ENCODE measurements around the gene HIVEP2.
A peak's percentile ranks its signal among the peaks of the same experiment; 100 is the strongest.

The HIVEP2 gene

GRCh38 chr6:142773859-142774648 lies 170.9 kb downstream of the HIVEP2 start:
- no peak for DNase-seq (ENCODE audit: low spot score)

GRCh38 chr6:142773324-142773723 lies 171.7 kb downstream of the HIVEP2 start:
- DNase-seq (ENCODE audit: low spot score) = no peak

- no peak for DNase-seq (ENCODE audit: low spot score)
Measured at GRCh38 chr6:142771162-142771561, 173.8 kb downstream of the HIVEP2 start.

DNA sequence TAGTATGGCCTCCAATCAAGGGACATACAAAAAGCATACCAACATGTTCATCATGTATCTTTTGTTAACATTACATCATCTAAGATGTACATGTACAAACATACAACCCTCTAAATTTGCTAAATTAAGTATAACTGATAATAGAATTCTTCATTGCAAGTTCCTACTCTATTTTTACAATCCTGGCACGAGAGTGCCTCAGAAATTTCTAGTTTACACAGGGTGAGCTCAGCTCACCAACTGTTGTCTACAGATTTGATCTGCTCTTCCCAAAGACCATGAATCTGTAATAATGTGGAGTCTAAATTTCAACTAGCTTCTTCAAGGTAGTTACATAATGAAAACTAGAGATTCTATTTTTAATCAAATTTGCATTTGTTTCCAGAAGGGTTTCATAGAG lies 179.7 kb downstream of the HIVEP2 start:
- DNase-seq (ENCODE audit: low spot score) = no peak

- DNase-seq (ENCODE audit: low spot score) = peak; percentile 25
Measured at GRCh38 chr6:142764311-142764710, 180.7 kb downstream of the HIVEP2 start.

DNA sequence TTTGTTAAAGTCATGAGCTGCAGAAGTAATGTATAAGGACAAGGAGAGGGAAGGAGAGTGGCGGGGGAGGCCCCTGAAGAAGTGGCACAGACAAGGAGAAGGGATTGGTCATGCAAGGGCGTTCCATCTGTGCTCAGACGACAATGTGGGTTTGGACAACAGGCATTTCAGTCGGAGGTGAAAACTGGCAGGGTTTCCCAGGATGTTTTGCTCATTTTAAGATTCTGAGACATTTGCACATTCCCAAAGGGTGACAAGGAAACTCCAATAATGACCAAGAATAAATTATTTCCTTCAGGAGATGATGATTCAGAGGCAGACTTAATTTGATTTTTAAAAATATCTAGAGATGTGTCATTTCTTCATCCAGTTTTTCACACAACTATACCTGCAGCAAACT lies 181.8 kb downstream of the HIVEP2 start:
- peak; percentile 49 for DNase-seq (ENCODE audit: low spot score)

- no peak for DNase-seq (ENCODE audit: low spot score)
Measured at GRCh38 chr6:142761756-142762155, 183.2 kb downstream of the HIVEP2 start.

DNA sequence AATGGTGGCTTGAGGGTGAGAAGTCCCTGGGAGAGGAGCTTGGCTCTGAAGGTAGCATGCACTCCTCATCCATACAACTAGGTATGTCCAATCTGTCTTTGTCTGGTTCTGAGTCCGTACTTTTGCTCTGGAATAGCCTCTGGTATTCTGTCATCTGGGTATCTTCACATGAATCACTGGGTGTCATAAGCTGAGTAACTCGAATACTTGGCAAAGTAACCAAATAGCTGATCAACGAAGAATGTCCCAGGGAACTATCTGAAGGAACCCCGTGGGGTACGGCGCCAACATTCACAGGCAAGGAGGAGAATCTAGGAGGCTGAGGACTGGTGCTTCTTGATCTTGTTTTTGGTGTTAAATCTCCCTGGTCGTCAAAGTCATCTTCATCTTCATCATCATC lies 184.8 kb downstream of the HIVEP2 start:
- peak; percentile 71 for DNase-seq (ENCODE audit: low spot score)

- DNase-seq (ENCODE audit: low spot score) = no peak
Measured at GRCh38 chr6:142758629-142759025, 186.3 kb downstream of the HIVEP2 start.

DNA sequence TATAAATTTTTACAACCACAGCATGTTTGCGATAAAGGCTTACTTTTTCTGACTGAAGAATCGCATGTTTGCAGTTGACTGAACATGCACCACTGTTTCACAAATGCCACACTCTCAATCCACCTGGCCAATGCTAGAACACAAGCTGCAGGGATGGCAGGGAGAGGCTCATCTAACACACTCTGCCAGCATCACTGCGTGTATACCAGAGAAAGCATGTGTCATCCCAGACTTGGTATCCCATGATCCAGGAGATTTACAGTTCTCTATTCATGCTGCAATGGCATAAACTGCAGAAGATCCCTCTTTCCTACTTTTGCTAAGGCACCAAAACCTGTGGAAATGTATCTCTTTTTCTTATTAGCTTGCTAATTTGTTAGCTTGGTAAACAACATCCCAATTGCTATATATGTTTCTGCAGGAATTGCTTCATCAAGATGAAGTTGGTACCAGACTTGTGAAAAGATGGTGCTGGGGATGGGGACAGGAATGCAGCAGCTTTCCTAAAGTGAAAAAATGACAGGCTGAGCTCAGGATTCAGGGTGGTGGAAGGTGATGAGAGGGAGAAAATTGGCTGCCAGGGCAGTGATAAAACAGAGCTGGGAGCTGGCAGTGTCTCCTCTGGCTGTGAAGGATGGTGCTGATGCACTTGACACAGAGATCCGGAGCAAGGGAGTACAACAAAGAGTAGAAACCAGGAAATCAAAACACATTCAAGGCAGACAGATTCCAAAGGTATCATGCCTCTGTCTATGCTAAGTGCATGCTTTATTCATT lies 186.9 kb downstream of the HIVEP2 start:
- no peak for DNase-seq (ENCODE audit: low spot score)

GRCh38 chr6:142756215-142756630 lies 188.8 kb downstream of the HIVEP2 start:
- DNase-seq (ENCODE audit: low spot score) = peak; percentile 75

DNA sequence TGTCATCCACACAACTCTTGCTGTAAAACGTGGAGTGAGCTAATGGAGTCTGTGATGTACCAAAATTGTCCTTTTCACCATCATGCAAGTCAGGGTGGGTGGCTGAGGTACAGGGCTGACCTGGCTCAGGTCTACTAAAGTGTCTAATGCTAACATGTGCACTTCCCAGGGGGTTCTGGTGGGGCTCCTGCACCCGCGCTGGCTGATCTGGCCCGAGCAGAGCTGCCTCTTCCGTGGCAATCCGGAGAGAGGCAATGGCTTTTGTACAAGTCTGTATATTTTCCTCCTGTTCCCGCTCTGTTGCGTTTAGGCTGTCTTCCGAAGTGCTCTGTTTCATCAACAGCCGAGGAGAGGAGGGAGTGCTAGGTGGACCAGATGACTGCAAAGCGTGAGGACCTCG lies 191.8 kb downstream of the HIVEP2 start:
- DNase-seq (ENCODE audit: low spot score) = no peak

DNA sequence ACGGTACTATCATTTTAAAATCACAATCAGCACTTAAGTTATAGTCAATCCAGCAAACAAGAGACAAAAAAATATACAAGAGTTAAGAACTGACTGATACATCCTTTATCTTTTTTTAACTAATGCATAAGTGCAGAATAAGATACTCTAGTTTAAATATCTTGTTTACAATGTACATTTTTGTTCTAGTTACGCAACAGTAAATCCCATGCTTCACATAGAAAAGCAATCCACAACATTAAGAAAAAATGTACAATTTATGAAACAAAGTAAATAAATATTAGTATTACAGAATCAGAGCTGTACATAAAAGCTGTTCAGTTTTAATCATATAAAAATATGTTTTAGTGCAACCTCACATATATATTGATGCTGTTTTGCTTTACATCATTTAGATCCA lies 192.6 kb downstream of the HIVEP2 start:
- DNase-seq (ENCODE audit: low spot score) = no peak

GRCh38 chr6:142751452-142751851 lies 193.5 kb downstream of the HIVEP2 start:
- DNase-seq (ENCODE audit: low spot score) = no peak

DNA sequence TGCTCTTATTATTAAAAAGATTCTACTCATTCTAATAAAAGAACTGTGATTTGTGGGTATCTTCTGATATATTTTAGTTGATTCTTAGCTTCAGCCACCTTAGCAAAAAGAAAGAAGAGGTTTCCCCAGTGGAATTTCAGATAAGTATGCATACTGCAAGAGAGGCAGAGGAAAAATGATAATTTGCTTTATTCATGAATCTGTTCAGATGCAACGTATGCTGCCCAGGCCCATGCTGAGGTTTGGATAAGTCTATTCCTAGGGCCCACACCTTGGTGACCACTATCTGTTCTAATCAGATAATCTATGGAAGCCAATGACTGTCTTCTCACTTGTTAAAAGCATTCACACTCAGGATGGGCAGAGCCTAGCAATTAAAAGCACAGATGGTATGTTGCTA lies 194.0 kb downstream of the HIVEP2 start:
- DNase-seq (ENCODE audit: low spot score) = no peak

DNA sequence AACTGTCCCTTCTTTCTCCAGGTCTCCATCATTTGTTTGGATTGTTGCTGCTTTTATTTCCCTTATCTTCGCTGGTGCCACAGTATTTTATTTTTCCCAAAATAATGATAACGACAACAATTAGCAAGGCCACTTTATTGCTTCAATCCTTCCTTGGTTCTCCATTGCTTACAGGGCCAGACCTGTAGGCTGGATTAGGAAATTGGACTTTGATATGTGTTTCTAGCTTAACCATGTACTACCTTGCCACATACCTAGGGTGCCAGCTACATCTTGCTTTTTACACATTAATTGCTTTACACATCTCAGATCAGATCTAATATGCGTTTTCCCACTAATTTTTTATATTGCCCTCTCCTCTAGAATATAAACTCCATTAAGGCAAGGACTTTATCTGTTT lies 195.4 kb downstream of the HIVEP2 start:
- DNase-seq (ENCODE audit: low spot score) = no peak

DNA sequence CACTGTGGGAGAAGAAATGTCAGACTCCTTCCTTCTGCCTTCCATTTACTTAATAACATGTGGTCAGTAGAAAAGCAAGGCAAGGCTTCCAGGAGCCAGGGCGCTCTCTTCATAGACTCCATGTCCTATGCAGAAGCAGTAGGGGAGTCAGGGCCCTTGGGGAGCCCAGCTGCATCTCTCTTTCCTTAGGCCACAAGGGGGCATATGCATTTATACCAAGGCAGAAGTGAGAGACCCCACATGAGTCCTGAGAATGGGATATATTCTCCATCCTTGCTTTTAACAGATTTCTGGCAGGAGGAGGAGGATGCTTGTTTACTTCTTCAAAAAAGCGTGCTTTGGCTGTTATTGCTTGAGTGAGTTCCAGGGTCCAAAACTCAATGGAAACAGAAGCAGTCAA lies 198.5 kb downstream of the HIVEP2 start:
- DNase-seq (ENCODE audit: low spot score) = no peak

- peak; percentile 29 for DNase-seq (ENCODE audit: low spot score)
Measured at GRCh38 chr6:142744836-142745235, 200.1 kb downstream of the HIVEP2 start.

DNA sequence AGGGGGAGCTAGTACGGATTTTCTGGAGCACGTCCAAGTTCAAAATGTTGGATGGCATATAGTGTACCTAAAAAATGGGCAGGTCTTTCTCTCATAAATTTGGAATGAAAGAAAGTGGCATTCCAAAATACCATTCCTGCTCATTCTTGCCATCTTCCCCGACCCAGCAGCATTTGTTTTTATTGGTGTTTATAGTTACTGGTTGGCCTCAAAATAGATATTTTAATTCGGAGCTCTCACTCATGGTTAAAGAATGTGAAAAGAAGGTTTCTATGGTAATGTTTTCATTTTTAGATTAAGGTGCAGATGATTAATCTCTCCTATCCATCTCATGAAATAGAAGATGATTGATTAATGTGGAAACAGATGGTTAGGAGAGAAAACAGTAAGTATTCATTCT lies 204.5 kb downstream of the HIVEP2 start:
- peak; percentile 27 for DNase-seq (ENCODE audit: low spot score)

DNA sequence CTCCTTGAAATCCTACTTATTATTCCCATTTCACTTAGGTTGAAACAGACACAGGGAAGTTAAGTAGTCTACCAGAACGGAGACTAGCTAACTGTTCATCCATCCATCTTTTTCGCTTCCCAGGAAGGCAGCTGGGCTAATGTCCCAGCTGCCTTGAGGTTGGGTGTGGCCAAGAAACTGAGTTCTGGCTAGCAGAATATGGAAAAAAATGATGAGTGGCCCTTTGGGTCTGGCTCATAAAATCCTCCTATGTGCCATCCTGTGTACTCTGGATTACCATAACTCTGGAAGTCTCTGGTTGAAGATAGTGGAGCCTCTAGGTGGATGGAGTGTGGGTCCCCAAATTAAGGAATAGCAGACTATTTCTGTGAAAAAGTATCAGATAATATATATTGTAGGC lies 206.2 kb downstream of the HIVEP2 start:
- no peak for DNase-seq (ENCODE audit: low spot score)

DNA sequence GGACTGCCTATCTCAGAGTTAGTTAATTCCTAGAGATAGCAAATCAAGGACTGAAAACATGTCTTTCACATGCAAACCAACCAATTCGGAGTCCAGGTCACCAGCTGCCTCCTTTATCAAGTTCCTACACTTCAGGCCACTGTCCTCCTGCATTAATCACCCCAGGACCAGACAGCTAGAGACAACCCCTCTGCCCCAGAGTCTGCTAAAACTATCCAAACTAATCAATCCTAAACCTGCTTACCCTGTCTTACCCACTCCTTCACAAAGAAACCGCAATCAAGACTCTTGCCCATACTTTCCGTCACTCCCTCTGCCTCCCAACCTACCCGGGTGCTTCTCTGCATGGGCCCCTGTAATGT lies 207.0 kb downstream of the HIVEP2 start:
- no peak for DNase-seq (ENCODE audit: low spot score)

GRCh38 chr6:142737368-142738034 lies 207.5 kb downstream of the HIVEP2 start:
- DNase-seq (ENCODE audit: low spot score) = no peak

DNA sequence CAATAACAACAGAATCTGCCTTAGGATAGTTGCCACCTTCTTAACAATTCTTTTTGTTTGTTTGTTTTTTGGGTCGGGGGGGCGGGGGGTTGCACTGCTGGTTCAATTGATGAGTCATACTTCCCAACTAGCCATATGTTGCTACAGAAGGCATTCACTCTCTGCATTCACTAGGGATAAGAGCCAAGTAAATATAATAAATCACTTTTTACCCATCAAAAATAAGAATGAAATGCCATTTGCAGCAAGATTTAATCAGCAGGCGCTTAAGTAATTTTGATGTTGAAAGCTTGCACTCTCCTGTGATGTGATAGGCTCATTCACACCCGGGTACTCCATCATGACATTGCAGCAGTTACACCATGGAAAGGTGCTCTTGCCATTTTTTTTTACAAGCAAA lies 209.8 kb downstream of the HIVEP2 start:
- peak; percentile 18 for DNase-seq (ENCODE audit: low spot score)

All from GM03348 (cell line).